ENCODE data around the gene RECQL5. TPM values are rescaled to one million over a fixed set of nuclear protein-coding genes. Genes with fewer than 3 reads are reported as not detected.

RECQL5 gene
- total RNA-seq, 1 donor from 2014 or later: 9.8 TPM

GRCh38 chr17:75688209-75688825 is 21.4 kb upstream of the RECQL5 start:
- no peak for DNase-seq

- no peak for DNase-seq
Observed at GRCh38 chr17:75685499-75685898, 18.5 kb upstream of the RECQL5 start.

- no peak for DNase-seq
Observed at GRCh38 chr17:75684924-75685323, 18.0 kb upstream of the RECQL5 start.

GRCh38 chr17:75684249-75684648 is 17.3 kb upstream of the RECQL5 start:
- no peak for DNase-seq

GRCh38 chr17:75683583-75683982 is 16.6 kb upstream of the RECQL5 start:
- DNase-seq: no peak

- DNase-seq: no peak
Observed at GRCh38 chr17:75681289-75681688, 14.3 kb upstream of the RECQL5 start.

GRCh38 chr17:75680431-75680830 is 13.5 kb upstream of the RECQL5 start:
- DNase-seq: no peak

GRCh38 chr17:75679706-75680211 is 12.8 kb upstream of the RECQL5 start:
- DNase-seq: no peak

- DNase-seq: no peak
Observed at GRCh38 chr17:75676461-75676860, 9.5 kb upstream of the RECQL5 start.

- no peak for DNase-seq
Observed at GRCh38 chr17:75673487-75673886, 6.5 kb upstream of the RECQL5 start.

GRCh38 chr17:75672011-75672410 is 5.1 kb upstream of the RECQL5 start:
- DNase-seq: no peak

- DNase-seq: no peak
Observed at GRCh38 chr17:75670868-75671267, 3.9 kb upstream of the RECQL5 start.

- DNase-seq: no peak
Observed at GRCh38 chr17:75668489-75668888, 1.5 kb upstream of the RECQL5 start.

GRCh38 chr17:75667825-75668224 is 871 bp upstream of the RECQL5 start:
- DNase-seq: no peak

- DNase-seq: no peak
Observed at GRCh38 chr17:75665981-75666380, 973 bp downstream of the RECQL5 start.

- DNase-seq: no peak
Observed at GRCh38 chr17:75664099-75664549, 2.8 kb downstream of the RECQL5 start.

GRCh38 chr17:75662511-75662910 is 4.4 kb downstream of the RECQL5 start:
- no peak for DNase-seq

- DNase-seq: no peak
Observed at GRCh38 chr17:75661531-75661930, 5.4 kb downstream of the RECQL5 start.

GRCh38 chr17:75658237-75658636 is 8.7 kb downstream of the RECQL5 start:
- no peak for DNase-seq

- DNase-seq: no peak
Observed at GRCh38 chr17:75654176-75654575, 12.8 kb downstream of the RECQL5 start.

- no peak for DNase-seq
Observed at GRCh38 chr17:75652934-75653549, 13.9 kb downstream of the RECQL5 start.

GRCh38 chr17:75652341-75652740 is 14.6 kb downstream of the RECQL5 start:
- DNase-seq: no peak

- no peak for DNase-seq
Observed at GRCh38 chr17:75650874-75651273, 16.1 kb downstream of the RECQL5 start.

- no peak for DNase-seq
Observed at GRCh38 chr17:75649687-75650086, 17.3 kb downstream of the RECQL5 start.

Measured in occipital lobe (tissue), 2 donors.